ENCODE measurements around the gene IL21R.
"Not testable (repeated sequence)": the region's sequence is repeated elsewhere in the genome, so short reads cannot be mapped to it uniquely, and the experiment has no call there.

IL21R gene

DNA sequence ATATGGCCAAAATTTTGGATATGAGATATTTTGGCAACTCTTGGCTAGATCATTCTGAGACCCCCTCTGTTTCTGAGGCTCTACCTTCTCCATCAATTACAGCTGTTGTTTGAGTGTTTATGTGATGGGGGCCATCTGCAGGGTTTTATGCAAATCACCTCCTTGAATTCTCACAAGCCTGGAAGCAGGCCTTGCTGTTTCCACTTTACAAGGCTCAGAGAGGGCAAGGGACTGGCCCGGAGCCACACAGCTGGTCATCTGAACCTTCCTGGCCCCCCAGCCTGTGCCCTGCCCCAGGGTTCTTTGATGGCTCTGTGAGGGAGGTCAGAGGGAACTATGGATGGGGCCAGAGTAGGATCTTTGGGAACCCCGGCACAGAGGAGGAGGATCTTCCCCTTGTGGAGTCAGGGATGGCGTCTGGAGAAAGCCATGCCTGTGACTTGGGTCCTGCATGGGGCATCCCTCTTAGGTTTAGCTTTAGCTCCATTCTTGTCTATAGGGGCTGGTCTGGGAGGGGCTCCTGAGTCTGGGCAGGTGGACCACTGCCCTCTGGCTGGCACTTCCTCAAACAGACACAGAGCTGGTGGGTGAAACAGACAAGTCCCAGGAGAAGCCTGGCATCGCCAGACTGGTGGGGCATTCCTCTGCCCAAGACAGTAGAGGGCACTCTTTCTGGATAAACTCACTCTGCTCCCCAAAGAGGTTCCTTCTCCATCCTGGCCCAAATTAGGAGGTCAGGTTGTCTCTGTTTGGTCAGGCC is 26.2 kb downstream of the IL21R start:
- no peak overlapping the region for H3K27ac ChIP-seq (ENCODE audit: low read depth, low read length)
- no peaks in the 10 kb centered on the region for H3K36me3 ChIP-seq (ENCODE audit: control insufficient read depth, insufficient read depth, low read length)
- H3K9ac ChIP-seq (ENCODE audit: low read length): no peak overlapping the region
- no peaks in the 10 kb centered on the region for H3K27me3 ChIP-seq (ENCODE audit: control insufficient read depth, insufficient read depth, low read length)
- H3K4me1 ChIP-seq (ENCODE audit: control insufficient read depth, insufficient read depth, low read length): no peaks in the 10 kb centered on the region
- no peak overlapping the region for H3K4me3 ChIP-seq (ENCODE audit: low read length)

DNA sequence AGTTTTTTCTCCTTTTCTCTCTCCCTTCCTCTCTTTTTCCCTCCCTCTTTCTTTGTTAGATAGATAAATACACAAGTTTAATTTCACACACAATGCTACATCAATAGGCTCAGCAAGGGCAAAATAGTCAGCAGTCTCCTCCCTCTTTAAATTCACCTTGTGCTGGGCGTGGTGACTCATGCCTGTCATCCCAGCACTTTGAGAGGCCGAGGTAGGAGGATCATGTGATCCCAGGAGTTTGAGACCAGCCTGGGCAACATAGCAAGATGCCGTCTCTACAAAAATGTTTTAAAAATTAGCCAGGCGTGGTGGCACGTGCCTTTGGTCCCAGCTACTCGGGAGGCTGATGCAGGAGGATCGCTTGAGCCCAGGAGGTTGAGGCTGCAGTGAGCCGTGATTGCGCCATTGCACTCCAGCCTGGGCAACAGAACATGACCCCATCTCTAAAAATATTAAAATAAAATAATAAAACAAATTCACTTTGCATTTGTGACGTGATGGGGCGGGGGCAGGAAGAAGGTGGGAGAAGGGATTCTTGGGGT is 27.4 kb downstream of the IL21R start:
- H3K27me3 ChIP-seq (ENCODE audit: control insufficient read depth, insufficient read depth, low read length): no peaks in the 10 kb centered on the region
- no peak overlapping the region for H3K4me3 ChIP-seq (ENCODE audit: low read length)
- H3K4me1 ChIP-seq (ENCODE audit: control insufficient read depth, insufficient read depth, low read length): no peaks in the 10 kb centered on the region

DNA sequence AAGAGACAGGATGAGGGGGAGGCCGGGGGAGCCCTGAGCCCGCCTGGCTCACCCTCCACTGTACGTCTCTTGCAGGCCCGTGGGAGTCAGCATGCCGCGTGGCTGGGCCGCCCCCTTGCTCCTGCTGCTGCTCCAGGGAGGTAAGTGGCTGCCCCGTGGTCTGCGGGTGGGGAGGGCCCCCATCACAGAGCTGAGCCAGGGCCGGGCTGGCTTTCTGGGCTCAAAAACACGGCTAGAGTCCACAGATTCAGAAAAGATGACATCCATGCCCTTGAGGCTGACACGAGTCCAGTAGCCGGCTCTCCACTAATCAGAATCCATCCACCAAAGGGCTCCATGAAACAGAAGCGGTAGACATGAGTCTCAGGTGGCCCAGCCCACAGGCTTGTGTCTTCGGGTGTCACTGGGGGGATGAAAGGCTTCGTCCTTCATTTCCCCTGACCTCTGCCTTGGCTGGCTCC is 28.0 kb downstream of the IL21R start:
- Histone ChIP-seq H3K27ac (ENCODE audit: low read depth, low read length) (no peak overlapping the region), H3K36me3 (ENCODE audit: control insufficient read depth, insufficient read depth, low read length) (no peaks in the 10 kb centered on the region), H3K4me1 (ENCODE audit: control insufficient read depth, insufficient read depth, low read length) (no peaks in the 10 kb centered on the region), H3K4me3 (ENCODE audit: low read length) (no peak overlapping the region), H3K27me3 (ENCODE audit: control insufficient read depth, insufficient read depth, low read length) (no peaks in the 10 kb centered on the region), H3K9ac (ENCODE audit: low read length) (no peak overlapping the region)

More for the DNA sequence above, 27.4 kb downstream of the IL21R start:
- Histone ChIP-seq H3K9ac (ENCODE audit: low read length) (no peak overlapping the region), H3K27ac (ENCODE audit: low read depth, low read length) (no peak overlapping the region), H3K36me3 (ENCODE audit: control insufficient read depth, insufficient read depth, low read length) (no peaks in the 10 kb centered on the region)

DNA sequence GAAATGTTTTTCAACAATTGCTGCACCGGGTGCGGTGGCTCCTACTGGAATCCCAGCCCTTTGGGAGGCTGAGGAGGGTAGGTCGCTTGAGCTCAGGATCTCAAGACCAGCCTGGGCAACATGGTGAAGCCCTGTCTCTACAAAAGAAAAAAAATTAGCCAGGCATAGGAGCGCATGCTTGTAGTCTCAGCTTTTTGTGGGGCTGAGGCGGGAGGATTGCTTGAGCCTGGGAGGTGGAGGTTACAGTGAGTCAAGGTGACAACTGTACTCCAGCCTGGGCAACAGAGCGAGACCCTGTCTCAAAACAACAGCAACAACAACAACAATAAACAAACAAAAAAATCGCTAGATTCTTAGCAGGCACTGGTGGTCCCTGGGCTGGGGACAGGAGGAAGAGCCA is 28.5 kb downstream of the IL21R start:
- Histone ChIP-seq H3K9ac (ENCODE audit: low read length) (no peak overlapping the region), H3K4me3 (ENCODE audit: low read length) (no peak overlapping the region), H3K27me3 (ENCODE audit: control insufficient read depth, insufficient read depth, low read length) (no peaks in the 10 kb centered on the region), H3K27ac (ENCODE audit: low read depth, low read length) (no peak overlapping the region), H3K4me1 (ENCODE audit: control insufficient read depth, insufficient read depth, low read length) (no peaks in the 10 kb centered on the region), H3K36me3 (ENCODE audit: control insufficient read depth, insufficient read depth, low read length) (no peaks in the 10 kb centered on the region)

DNA sequence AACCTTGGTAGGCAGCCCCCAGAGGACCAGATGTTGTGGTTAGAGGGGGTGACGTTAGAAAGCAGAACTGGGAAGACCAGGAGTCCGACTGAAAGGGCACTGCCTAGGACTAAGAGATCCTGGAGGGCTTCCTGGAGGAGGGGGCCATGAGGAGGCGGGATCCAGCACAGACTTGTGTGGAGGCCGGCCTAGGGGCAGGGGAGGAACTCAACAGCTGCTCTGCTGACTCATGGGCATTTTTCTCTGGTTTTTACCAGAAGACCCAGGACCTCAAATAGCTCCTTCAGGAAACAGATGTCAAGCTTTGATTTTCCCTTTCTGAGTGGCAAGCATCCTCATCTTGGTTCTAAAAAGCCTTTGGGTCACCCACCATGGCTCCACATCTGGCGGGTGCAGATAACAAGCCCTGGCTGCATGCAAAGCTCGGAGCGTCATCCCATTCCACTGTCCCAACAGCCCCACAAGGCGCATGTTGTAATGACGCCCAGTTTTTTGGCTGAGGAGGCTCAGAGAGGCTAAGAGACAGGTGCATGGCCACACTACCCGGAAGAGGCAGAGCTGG is 29.0 kb downstream of the IL21R start:
- Histone ChIP-seq H3K4me1 (ENCODE audit: control insufficient read depth, insufficient read depth, low read length) (no peaks in the 10 kb centered on the region), H3K27ac (ENCODE audit: low read depth, low read length) (no peak overlapping the region), H3K27me3 (ENCODE audit: control insufficient read depth, insufficient read depth, low read length) (no peaks in the 10 kb centered on the region), H3K36me3 (ENCODE audit: control insufficient read depth, insufficient read depth, low read length) (no peaks in the 10 kb centered on the region), H3K9ac (ENCODE audit: low read length) (no peak overlapping the region), H3K4me3 (ENCODE audit: low read length) (no peak overlapping the region)

DNA sequence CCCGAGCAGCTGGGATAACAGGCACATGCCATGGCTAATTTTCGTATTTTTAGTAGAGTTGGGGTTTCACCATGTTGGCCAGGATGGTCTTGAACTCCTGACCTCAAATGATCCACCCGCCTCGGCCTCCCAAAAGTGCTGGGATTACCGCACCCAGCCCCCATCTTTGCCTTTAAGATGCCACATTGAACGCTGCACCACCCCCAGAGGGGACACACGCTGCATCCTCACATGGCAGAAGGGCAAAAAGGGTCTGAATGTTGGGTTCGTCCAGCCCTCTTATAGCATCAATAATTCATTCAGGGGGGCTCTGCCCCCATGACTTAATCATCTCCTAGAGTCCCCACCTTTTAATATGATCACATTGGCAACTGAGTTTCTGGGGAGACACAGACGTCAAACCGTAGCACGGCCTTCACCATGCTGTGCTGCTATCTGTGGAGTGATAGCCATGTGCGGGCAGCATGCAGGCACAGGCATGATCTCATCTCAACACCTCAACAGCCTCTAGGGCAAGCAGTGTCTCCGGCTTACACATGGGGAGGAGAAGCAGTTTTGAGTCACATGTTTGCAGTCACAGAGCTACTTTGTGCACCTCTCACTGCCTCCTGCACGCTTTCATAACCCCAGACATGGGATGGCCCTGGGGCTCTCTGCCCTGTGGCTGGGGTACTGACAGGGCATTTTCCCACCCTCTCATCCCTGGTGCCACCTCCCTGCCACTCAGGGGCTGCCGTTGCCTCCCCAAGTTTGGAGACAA is 30.0 kb downstream of the IL21R start:
- Histone ChIP-seq H3K36me3 (ENCODE audit: control insufficient read depth, insufficient read depth, low read length) (no peaks in the 10 kb centered on the region), H3K27me3 (ENCODE audit: control insufficient read depth, insufficient read depth, low read length) (no peaks in the 10 kb centered on the region), H3K4me1 (ENCODE audit: control insufficient read depth, insufficient read depth, low read length) (no peaks in the 10 kb centered on the region), H3K9ac (ENCODE audit: low read length) (no peak overlapping the region), H3K27ac (ENCODE audit: low read depth, low read length) (no peak overlapping the region), H3K4me3 (ENCODE audit: low read length) (no peak overlapping the region)

DNA sequence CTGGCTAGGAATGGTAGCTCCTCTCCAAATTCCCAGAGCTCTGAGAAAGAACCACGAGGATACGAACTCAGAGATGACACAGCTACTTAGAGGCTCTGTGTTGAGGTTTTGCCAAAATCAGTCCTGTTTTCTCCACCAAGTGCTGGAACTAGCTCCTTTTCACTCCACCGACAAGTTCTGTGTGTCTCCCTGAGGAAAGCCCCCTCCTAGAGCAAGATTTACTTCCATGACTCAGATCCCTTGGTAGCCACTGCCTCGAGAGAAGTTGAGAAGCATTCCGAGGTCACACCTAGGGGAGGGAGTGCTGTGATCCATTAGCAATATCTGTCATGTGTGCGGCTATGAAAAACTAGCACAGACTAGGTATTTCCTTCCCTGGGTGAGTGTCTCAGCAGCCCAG is 30.6 kb downstream of the IL21R start:
- no peaks in the 10 kb centered on the region for H3K27me3 ChIP-seq (ENCODE audit: control insufficient read depth, insufficient read depth, low read length)
- H3K27ac ChIP-seq (ENCODE audit: low read depth, low read length): no peak overlapping the region
- H3K36me3 ChIP-seq (ENCODE audit: control insufficient read depth, insufficient read depth, low read length): no peaks in the 10 kb centered on the region
- no peaks in the 10 kb centered on the region for H3K4me1 ChIP-seq (ENCODE audit: control insufficient read depth, insufficient read depth, low read length)
- no peak overlapping the region for H3K9ac ChIP-seq (ENCODE audit: low read length)
- H3K4me3 ChIP-seq (ENCODE audit: low read length): no peak overlapping the region

DNA sequence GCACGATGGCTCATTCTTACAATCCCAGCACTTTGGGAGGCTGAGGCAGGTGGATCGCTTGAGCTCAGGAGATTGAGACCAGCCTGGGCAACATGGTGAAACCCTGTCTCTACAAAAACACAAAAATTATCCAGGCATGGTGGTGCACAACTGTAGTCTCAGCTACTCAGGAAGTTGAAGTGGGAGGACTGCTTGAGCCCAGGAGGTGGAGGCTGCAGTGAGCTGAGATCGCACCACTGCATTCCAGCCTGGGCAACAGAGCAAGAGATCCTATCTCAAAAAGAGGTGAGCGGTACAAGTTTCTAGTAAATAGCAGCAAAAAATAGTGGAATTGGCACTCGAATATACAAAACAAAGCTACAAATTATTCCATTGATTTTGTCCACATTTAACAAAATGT is 31.2 kb downstream of the IL21R start:
- not testable (repeated sequence) for H3K4me3 ChIP-seq (ENCODE audit: low read length); H3K27me3 ChIP-seq (ENCODE audit: control insufficient read depth, insufficient read depth, low read length); H3K27ac ChIP-seq (ENCODE audit: low read depth, low read length); H3K36me3 ChIP-seq (ENCODE audit: control insufficient read depth, insufficient read depth, low read length); H3K4me1 ChIP-seq (ENCODE audit: control insufficient read depth, insufficient read depth, low read length); H3K9ac ChIP-seq (ENCODE audit: low read length)

DNA sequence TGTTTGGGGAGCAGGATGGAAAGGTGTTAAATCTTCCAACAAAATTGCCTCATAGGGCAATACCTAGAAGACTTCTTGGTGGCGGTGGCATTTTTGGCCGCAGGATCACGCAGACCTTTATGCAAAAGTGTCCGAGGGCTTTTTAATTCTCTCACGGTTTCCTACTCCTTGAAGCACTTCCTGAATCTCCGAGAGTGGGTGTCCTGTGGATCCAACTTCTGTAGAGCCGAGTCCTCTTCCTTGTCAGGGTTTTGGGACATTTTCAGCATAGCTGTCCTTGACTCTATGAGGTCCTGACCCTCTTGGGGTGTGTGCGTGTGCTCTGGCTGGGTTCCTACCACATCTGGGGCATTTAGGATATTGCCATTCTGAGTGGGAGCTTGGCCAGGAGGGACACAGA is 31.7 kb downstream of the IL21R start:
- no peaks in the 10 kb centered on the region for H3K4me1 ChIP-seq (ENCODE audit: control insufficient read depth, insufficient read depth, low read length)
- no peak overlapping the region for H3K4me3 ChIP-seq (ENCODE audit: low read length)
- no peaks in the 10 kb centered on the region for H3K27me3 ChIP-seq (ENCODE audit: control insufficient read depth, insufficient read depth, low read length)
- no peak overlapping the region for H3K9ac ChIP-seq (ENCODE audit: low read length)
- no peaks in the 10 kb centered on the region for H3K36me3 ChIP-seq (ENCODE audit: control insufficient read depth, insufficient read depth, low read length)
- H3K27ac ChIP-seq (ENCODE audit: low read depth, low read length): no peak overlapping the region

DNA sequence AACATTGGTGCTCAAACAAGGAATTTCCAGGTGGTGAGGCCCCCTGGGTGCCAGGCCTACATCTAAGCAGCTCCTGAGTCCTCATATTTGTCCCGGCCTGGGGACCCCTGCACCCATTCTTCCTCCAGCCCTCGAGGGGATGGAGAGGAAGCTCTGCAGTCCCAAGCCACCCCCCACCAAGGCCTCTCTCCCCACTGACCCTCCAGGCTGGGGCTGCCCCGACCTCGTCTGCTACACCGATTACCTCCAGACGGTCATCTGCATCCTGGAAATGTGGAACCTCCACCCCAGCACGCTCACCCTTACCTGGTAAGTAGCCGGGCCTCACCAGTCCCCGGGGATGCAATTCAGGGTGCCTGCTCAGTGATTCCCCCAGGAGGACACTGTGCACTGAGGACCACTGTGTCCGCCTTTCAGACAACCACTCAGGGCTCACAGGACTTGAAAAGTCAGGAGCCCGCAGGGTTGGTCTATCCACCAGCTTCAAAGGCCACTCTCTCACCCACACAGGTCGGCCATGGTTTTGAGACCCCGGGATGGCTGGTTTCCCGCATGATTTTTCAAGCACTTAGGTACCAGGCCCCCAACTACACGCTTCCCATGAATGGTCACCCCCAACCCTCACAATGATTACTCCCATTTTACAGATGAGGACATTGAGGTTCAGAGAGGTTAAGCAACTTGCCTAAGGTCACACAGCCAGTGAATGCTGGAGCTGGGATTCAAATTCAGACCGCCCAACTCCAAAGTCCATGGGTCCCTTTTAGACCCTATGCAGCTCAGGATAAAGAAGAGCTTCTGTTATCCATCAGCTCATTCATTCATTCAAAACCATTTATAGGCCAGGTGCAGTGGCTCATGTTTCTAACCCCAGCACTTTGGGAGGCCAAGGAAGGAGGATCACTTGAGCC is 32.4 kb downstream of the IL21R start:
- Histone ChIP-seq H3K4me1 (ENCODE audit: control insufficient read depth, insufficient read depth, low read length) (no peaks in the 10 kb centered on the region), H3K27ac (ENCODE audit: low read depth, low read length) (no peak overlapping the region), H3K9ac (ENCODE audit: low read length) (no peak overlapping the region), H3K36me3 (ENCODE audit: control insufficient read depth, insufficient read depth, low read length) (no peaks in the 10 kb centered on the region), H3K4me3 (ENCODE audit: low read length) (no peak overlapping the region), H3K27me3 (ENCODE audit: control insufficient read depth, insufficient read depth, low read length) (no peaks in the 10 kb centered on the region)

DNA sequence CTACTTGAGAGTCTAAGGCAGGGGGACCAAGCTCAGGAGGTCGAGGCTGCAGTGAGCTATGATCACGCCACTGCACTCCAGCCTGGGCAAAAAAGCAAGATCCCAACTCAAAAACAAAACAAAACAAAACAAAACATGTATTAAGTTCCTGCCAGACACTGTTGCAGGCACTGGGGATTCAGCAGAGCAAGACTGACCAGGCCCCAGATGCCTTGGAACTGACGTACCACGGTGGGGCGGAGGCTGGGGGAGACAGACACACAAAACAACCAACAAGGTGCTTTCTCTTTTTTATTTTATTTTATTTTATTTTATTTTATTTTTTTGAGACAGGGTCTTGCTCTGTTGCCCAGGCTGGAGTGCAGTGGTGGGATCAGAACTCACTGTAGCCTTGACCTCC is 33.2 kb downstream of the IL21R start:
- H3K4me3 ChIP-seq (ENCODE audit: low read length); H3K4me1 ChIP-seq (ENCODE audit: control insufficient read depth, insufficient read depth, low read length); H3K36me3 ChIP-seq (ENCODE audit: control insufficient read depth, insufficient read depth, low read length); H3K27me3 ChIP-seq (ENCODE audit: control insufficient read depth, insufficient read depth, low read length); H3K27ac ChIP-seq (ENCODE audit: low read depth, low read length); H3K9ac ChIP-seq (ENCODE audit: low read length): not testable (repeated sequence)

DNA sequence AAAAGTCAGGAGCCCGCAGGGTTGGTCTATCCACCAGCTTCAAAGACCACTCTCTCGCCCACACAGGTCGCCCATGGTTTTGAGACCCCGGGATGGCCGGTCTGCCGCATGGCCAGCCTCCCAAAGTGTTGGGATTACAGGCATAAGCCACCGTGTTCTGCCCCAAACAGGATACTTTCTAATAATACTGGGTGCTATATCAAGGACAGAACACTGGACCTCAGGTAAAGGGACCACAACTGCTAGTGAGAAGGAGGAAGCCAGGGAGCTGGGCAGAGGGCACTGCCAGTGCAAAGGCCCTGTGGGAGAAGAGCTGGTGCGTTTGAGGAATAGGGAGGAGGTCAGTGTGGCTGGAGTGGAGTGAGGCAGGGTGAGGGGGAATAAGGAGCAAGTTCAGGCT is 34.1 kb downstream of the IL21R start:
- Histone ChIP-seq H3K4me1 (ENCODE audit: control insufficient read depth, insufficient read depth, low read length) (no peaks in the 10 kb centered on the region), H3K27ac (ENCODE audit: low read depth, low read length) (no peak overlapping the region), H3K27me3 (ENCODE audit: control insufficient read depth, insufficient read depth, low read length) (no peaks in the 10 kb centered on the region), H3K9ac (ENCODE audit: low read length) (no peak overlapping the region), H3K4me3 (ENCODE audit: low read length) (no peak overlapping the region), H3K36me3 (ENCODE audit: control insufficient read depth, insufficient read depth, low read length) (no peaks in the 10 kb centered on the region)

Measured in rectal smooth muscle tissue (tissue), 1 donor.